NCI-H2227 treated with DMSO at 0.1 percent for 48 hours (cell line): ENCODE measurements around the gene TWNK.

Source experiments
- DNase-seq: peaks from one replicate; lab custom pipeline; 2025; lab: John Stamatoyannopoulos, UW

The TWNK gene

DNA sequence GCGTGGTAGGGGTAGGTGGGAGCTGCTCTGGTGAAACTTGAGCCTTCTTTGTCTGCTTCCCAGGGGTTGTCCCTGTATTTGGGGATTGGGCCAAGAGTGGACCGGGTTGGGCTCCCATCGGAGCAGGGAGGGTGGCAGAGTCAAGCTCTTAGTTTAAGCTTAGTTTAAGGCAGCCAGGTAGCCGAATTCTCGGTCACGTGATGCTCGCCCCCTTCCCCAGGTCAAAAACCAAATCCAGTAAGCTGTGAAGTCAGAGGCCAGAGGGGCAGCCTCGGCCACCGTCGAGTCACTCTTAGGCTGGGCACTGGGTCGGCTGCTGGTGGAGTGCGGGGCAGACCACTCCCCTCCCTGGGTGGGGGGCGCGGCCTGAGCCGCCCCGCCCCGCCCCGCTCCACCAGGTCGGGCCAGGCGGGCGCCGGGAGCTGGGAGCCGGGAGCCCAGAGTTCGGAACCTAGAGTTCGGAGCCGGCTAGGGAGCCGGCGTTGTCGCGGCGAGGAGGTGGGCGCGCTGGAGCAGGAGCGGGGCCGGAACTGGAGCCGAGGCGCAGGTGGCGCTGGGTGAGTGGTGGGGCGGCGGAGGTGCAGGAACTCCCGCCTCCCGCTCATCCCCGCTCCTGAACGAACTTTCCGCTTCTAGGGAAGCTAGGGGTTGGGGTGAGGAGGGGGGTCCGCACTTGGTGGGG, 9.5 kb downstream of the TWNK start:
- DNase-seq = peak; percentile 21

DNA sequence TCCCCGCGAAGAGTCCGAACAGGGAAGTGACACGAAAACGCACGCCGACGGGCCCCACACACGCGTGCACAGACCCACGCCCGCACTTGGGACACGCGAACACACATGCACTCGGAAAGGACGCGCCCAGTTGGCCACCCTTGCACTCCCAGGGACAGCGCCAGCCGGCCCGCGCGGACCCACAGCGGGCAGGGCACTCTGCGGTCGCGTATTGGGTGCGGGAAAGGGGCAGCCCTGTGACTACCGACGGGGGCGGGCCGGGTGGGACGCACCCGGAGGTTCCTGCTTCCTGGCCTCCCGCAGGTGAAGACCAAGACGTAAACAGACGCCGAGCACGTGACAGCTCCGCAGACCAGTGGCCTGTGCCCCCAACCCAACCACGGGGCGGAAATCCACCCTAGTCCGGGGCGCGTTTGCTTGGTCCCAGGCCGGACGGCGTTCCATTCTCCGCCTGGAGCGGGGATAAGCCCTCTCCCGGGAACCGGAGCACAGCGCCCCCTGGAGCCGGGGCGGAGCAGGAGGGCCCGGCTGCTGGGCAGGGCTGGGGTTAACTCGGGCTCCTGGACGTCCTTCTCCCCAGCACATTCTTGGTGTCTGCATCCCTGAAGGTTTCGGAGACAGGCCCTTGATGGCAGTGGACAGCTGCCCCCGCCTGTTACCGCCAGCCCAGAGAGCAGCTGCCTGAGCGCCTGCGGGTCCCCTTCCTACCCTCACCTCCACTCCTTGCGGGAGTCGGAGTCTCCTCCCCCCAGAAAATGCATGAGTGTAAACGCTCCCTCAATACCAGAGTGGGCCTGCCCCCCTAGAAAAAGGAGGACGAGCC, 10.2 kb downstream of the TWNK start:
- DNase-seq = peak; percentile 35

DNA sequence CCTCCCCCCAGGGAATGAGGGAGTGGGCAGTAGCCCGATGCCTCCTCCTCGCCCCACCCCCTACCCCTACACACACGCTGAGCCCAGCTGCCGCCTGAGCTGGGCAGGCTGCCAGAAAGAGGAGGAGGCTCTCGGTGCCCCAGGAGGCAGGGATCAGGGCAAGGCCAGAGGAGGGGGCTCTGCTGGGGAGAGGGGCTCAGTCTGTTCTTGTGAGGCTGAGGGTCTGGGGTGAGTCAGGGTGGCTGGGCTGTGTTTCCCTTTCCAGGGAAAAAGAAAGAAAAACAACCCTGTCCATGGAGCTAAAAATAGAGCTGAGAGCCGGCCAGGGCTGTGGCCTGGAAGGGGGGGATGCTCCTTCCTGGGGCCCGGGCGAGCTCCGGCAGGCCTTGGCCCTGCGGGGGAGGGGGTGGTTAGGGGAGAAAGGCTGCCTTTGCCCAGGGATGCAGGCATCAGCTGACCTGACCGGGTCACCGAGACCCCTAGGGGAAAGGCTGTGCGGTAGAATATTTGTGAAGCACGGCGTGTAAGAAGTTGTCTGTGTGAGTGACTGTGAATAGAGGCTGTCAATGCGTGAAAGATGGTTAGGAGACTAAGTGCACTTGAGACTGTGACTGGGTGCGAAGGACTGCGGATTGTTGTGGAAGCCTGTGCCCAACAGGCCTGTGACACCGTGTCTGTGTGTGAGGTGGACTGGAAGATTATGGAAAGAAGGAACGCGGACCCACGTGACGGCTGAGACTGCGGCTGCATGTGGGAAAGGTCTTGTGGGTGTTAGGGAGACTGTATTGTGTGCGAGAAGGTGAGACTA, 11.0 kb downstream of the TWNK start:
- DNase-seq = peak; percentile 63

DNA sequence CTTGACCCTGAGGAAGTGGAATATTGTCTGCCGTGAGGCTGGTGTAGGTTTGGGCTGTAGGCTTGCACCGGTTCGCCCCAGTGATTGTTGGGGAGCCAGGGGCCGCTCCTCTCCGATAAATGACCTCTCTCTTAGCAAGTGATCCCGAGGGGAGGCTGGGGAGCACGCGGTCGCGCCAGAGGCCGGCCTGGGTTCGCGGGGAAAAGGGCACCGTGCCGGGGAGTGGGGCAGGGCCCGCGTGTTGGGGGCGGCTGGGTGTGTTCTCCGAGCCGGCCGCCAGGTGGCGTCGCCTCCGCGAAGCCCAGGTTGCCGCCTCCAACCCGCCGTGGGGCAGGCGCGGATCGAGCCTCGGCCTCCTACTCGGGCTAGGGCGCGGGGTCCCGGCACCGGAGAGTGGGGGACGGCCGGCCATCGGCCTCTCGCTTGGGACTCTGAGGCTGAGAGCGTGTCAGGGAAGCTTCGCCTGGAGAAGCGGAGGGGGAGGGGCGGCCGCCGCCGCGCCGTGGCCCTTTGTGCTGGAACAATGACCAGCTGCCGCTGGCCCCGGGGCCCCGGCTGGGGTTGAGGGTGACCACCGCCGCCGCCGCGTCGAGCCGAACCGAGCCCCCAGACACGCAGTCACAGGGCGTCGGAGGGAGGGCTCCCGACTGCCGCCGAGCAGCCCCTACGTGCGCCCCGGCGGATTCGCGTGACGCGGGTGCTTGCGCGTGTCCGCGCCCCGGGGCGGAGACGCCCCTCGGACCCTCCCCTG, 11.8 kb downstream of the TWNK start:
- DNase-seq = peak; percentile 26

DNA sequence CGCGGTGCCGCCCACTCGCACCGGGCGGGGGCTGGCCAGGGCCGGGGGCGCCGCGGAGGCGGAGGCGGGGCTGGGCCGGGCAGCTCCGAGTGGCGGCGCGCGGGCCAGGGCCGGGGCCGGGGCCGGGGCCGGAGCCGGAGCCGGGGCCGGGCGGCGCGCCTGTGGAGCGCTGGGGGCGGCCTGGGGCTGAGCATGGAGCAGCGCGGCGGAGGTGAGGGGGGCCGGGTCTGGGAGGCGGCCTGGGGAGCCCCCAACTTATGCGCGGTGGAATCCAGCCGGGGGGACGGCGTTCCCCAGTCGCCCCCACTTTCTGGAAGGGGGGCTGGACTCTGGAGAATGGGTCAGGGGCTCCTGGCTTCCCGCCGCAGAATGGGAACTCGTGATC, 12.4 kb downstream of the TWNK start, which contains the start of gene LZTS2:
Gene LZTS2 (plus strand): TSS at position 67 of the 385 bp plus-strand sequence. CDS start 2,731 bp downstream, outside the sequence.
- no peak for DNase-seq

DNA sequence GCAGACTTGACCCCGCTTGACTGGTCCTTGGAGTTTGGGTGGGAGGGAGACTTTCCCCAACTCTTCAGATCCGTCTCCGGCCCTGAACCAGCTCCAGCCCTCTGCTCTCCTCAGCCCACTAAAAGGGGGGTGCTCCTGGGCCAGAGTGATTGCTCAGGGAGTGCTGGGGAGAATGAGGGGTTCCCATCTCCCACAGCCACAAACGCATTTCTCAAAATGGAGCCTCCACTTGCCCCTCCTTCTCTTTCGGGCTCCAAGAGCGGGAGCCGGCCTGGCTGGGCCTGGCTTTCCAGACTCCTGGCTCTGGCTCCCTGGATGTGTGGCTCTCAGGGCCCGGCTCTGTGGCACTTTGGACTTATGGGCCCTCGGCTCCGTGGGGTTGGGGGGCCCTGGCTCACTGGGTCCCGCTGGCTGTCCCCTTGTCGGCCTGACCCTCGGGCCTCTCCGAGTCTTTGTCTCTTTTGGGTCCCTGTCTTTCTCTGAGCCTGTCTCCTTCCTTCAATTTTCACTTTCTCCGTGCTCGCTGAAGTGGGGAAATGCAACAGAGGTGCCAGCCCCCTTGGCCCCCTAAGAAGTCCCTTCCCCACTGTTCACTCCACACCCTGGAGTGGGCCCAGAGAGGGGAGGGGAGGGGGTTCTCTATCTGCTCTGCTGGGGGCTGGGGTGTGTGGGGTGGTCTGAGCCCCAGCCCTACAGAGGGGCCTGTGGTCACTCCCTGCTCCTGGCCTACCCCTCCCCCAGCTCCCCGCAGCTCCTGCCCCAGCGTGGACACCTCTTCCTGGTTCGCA, 13.0 kb downstream of the TWNK start:
- DNase-seq = peak; percentile 16

DNA sequence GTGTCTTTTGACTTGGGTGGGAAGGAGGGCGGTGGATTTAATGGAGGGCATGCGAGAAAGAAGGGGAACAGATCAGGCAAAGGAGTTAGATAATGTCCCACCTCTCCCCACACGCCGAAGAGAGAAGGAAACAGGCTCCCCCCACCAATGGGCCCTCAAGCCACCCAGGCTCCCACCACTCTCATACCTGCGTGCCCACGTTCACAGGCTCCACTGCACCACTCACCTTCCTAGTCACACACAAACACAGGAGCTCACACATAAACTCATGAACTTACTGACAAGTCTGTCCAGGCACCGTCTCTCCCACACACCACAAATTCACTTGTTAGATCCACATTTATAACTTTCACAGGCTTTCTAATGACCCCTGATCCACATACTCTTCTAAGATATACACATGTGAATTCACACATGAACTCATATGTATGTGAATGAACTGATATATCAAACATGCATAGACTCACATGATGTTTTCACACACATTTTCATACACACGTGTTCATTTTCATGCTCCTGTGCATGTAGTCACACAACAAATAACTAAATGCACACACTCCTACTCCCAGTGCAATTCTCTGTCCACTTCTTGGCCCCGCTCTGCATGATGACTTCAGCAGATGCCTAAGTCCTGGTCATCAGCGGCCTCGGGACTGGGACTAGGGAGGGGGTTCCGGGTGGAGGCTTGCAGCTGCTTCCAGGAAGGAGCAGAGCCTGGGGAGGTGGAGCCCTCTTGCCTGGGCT, 13.7 kb downstream of the TWNK start:
- no peak for DNase-seq

DNA sequence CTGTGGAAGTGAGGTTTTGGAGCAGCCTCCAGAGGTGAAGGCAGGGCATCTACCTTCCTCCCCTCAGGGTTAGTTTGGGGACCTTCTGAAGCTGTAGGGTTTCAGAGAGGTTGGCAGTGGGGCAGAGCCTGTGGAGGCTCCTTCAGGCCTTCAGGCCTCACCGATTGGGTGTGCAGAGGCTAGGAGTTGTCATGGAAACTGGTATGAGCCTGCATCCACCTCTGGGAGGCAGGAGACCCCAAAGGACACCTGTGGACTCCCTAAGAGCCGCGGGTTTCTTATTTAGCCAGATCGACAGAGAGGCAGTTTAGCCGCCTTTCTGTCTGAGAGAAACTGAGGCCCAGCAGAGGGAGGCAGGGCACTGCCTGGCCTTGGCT, 14.3 kb downstream of the TWNK start:
- no peak for DNase-seq

DNA sequence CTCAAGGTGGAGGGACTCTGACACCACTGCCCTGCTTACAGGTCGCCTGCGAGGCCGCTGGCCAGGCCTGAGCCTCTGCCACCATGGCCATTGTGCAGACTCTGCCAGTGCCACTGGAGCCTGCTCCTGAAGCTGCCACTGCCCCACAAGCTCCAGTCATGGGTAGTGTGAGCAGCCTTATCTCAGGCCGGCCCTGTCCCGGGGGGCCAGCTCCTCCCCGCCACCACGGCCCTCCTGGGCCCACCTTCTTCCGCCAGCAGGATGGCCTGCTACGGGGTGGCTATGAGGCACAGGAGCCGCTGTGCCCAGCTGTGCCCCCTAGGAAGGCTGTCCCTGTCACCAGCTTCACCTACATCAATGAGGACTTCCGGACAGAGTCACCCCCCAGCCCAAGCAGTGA, 15.1 kb downstream of the TWNK start:
- DNase-seq = no peak

DNA sequence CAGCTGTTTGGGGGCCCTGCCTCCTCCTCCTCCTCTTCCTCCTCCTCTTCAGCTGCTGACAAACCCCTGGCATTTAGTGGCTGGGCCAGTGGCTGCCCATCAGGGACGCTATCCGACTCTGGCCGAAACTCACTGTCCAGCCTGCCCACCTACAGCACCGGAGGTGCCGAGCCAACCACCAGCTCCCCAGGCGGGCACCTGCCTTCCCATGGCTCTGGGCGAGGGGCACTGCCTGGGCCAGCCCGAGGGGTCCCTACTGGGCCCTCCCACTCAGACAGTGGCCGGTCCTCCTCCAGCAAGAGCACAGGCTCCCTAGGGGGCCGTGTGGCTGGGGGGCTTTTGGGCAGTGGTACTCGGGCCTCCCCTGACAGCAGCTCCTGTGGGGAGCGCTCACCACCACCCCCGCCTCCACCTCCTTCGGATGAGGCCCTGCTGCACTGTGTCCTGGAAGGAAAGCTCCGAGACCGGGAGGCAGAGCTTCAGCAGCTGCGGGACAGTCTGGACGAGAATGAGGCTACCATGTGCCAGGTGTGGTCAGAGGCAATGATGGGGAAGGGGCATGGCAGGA, 16.4 kb downstream of the TWNK start:
- no peak for DNase-seq

DNA sequence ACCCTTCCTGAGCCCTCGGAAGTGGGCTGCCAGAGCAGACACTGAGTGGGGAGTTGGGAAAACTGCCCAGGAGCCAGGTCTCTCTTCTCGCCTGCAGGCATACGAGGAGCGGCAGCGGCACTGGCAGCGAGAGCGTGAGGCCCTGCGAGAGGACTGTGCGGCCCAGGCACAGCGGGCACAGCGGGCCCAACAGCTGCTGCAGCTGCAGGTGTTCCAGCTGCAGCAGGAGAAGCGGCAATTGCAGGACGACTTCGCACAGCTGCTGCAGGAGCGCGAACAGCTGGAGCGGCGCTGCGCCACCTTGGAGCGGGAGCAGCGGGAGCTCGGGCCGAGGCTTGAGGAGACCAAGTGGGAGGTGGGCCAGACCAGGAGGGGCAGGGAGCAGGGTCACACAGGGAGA, 18.0 kb downstream of the TWNK start:
- no peak for DNase-seq

DNA sequence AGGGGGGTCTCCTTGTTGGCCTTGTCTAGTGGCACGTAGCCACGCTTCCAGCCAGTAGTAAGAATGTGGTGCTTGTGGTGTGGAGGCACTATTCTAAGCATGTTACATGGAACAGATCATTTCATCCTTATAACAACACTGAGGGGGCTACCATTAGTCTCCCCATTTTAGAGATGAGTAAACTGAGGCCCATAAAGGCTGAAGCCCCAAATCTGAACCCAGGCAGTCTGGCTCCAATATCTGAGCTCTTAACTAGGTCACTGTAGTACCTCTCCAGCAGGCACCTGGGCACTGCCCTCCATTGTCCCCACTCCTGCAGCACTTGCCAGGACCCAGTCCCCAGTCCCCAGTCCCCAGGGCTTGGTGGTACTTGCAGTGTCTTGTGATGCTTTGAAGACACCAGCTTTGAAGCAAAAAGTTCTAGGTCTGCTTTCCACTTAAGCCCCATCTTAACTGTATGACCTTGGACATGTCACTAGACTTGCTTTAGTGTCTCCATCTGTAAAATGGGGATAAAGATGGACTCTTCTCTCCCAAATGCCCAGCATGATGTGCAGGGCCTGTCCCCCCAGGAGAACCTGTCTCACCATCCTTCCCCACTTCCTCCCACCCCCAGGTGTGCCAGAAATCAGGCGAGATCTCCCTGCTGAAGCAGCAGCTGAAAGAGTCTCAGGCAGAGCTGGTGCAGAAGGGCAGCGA, 18.7 kb downstream of the TWNK start:
- DNase-seq = no peak

DNA sequence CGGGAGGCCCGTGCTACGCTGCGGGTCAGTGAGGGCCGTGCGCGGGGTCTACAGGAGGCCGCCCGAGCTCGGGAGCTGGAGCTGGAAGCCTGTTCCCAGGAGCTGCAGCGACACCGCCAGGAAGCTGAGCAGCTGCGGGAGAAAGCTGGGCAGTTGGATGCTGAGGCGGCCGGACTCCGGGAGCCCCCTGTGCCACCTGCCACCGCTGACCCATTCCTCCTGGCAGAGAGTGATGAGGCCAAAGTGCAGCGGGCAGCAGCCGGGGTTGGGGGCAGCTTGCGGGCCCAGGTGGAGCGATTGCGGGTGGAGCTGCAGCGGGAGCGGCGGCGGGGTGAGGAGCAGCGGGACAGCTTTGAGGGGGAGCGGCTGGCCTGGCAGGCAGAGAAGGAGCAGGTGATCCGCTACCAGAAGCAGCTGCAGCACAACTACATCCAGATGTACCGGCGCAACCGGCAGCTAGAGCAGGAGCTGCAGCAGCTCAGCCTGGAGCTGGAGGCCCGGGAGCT, 19.3 kb downstream of the TWNK start:
- no peak for DNase-seq

DNA sequence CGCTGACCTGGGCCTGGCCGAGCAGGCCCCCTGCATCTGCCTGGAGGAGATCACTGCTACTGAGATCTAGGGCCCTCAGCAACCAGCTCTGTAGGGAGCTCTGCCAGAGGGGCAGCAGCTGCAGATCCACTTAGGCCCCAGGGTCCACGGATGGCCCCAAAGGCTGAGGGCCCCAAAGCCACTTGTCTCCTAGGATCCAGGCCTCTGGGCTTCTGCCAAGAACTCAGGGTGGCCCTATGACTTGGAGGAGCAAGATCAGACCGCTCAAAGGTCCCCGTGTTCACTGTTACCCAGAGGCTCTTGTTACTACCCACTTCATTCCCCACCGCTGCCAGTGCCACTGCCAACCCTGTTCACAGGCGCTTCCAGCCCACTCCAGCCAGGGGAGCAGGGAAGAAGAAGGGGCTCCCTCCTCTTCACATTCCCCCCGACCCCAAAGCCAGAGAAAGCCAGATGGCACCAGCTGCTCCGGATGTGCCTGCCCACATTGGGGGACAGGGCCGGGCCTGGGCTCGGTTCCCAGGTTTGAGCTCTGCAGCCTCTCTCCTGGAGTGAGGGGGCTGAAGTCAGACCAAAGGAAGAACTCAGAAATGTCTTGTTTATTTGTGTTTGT, 19.9 kb downstream of the TWNK start:
- DNase-seq = no peak

DNA sequence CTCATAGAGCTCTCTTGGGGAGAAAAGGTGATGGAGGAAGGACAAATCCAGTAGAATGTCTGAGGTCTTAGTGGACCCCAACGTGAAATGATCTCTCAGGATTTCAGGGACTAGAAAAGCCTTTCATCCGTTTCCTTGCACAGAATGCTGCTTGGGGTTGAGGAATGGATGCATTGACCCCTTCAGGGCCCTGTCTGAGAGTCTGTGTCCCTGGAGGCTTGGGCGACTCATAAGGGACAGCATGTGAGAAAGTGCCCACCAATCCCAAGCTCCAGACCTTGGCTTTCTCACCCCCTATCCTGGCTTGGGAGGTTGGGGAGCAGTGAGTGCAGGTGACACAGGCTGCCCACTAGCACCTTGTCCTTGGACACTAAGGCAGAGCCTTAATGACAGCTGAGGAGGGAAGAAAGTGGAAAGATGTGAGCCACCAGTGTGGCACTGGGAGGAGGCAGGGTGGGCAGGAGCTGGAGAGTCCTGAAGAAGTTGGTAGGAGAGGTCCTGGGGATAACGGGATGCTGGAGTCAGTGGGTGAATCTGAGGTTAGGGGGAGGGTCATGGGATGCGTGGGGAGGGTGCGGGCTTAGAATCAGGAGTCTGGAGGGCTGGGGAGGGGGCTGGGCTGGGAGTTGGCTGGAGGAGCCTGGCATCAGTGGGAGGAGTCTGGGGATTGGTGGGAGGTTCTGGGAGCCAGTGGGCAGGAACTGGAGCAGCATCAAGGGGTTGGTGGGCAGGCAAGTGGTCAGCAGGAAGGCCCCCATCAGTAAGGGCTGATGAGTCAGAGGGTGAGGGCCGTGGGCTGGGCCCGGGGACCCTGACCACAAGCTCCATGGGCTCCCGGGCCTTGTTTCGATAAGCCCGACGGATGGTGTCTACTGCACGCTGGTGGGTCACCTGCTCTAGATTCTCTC, 20.8 kb downstream of the TWNK start:
- no peak for DNase-seq

DNA sequence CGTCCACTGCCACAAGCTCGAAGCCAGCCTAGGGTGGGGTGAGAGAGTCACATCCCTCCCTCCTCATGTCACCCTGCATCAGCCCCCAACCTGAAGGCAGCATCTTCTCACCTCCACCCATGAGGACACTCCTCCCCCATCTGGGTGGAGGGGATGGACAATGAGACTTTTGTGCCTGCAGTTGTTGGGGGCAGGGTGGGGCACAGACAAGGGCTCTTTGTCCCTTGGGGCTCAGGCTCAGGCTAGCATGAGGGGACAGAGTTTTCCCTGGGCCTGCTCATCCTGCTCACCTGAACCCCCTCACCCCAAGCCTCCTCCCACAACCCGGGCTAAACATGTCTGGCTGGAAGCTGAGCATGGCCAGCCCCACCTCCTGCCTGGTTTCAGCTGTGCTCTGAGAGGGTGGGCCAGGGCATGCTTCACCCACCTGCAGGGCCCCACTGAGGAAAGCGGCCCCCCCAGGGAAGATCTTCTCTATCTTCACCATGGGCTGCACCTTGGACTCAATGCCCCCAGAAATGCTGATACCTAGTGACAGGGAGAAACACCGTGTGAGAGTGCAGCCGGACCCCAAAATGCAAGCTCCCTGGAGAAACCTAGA, 21.6 kb downstream of the TWNK start:
- no peak for DNase-seq

DNA sequence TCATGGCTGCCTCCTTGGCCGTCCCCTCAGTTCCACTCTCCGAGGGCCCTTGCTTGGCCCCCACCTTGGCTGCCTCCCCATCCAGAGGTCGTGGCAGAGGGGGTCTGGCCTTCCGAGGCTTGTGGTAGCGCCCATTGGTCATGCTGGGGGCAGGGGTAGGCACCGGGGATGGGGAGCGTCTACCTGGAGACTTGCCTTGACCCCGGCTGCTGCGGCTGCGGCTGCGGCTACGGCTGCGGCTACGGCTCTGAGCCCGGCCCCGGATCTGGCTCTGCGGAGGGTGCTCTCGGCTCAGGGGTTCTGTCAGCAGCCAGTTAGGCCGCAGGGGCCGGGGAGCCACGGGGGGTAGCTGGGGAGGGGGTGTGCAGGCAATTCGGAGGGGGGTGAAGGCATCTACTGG, 23.0 kb downstream of the TWNK start:
- no peak for DNase-seq
